HG03095 (cell line): ENCODE results near the gene TYSND1.
"Not testable (repeated sequence)": the region's sequence is repeated elsewhere in the genome, so short reads cannot be mapped to it uniquely, and the experiment has no call there.

ENCODE experiments used
- ATAC-seq: cut with Tn5 transposase; IDR thresholded peaks from one replicate; pipeline ENCODE4 v1.9.1; 2021; ENCODE audit warnings: moderate library complexity; ENCODE audit not compliant: unreplicated experiment

TYSND1 gene

DNA sequence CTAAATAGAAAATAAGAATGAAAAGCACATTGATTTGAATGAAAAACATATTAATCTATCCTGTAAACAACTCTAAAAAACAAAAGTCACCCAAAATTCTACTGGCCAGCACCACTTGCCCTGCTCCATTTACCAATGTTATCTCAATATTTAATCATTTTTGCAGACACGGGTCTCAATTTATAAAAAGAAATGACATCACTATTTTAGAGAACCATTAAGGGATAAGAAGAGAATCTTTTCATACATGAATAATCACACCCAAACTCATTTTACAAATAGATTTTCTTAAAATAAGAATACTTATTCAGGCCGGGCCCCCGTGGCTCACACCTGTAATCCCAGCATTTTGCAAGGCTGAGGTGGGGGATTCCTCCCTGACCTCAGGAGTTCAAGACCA, 19.9 kb upstream of the TYSND1 start:
- ATAC-seq = no peak

DNA sequence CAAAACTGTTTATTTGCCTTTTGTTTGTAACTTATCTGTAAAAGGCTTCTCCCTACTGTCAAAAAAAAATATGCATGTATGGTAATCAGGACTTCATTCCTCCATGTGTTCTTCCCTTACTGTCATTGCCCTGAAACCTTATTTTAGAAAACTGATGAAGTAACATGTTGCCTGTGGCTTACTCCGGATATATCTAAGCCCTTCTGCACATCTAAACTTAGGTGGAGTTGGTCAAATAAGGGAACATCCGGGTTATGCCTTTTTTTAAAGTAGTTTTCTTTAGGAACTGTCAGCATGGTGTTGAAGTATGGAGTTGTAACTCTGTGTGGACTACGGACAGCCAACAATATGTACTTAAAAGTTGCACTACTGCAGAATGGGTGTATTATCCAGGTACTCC, 17.7 kb upstream of the TYSND1 start:
- ATAC-seq = no peak

DNA sequence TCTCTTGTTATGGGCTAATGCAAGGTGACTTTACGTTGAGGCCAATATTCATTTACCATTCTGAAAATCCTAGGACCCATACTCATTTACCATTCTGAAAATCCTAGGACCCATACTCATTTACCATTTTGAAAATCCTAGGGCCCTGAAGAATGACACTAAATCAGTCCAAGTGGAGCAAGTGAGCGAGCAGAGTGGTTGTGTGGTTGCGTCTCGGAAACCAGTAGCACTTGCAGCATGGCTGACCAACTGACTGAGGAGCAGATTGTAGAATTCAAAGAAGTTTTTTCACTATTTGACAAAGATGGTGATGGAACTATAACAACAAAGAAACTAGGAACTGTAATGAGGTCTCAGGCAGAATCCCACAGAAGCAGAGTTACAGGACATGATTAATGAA, 16.9 kb upstream of the TYSND1 start:
- ATAC-seq = no peak

DNA sequence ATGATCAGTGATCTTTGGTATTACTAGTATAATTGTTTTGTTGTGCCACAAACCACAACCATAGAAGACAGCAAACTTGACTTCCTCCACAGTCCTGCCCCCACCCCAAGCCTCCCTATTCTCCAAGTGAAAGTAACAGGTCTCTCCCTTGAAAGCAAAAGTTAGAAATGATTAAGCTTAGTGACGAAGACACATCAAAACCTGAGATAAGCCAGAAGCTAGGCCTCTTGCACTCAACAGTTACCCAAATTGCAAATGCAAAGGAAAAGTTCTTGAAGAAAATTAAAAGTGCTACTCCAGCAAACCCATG, 16.3 kb upstream of the TYSND1 start:
- peak; percentile 79 for ATAC-seq

DNA sequence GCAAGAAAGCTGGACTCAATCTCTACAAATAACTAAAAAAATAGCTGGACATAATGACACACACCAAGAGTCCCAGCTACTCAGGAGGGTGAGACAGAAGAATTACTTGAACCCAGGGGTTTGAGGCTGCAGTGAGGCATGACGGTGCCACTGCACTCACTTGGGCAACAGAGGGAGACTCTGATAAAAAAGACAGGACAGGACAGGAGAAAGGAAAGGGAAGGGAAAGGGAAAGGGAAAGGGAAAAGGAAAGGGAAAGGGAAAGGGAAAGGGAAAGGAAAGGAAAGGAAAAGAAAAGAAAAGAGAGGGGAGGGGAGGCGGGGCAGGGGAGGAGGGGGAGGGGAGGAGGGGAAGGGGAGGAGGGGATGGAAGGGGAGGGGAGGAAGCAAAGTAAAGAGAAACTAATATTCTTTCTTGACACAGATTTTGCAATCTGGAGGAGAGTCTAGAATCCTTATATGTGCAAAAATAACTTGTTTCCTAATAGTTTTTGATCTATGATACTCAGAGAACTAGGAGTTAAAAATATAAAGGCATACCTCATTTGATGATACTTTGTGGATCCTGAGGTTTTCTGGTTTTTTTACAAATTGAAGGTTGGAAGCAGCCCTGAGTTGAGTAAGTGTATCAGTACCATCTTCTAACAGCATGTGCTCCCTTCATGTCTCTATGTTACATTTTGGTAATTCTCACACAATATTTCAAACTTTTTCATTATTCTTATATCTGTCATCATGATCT, 15.8 kb upstream of the TYSND1 start:
- peak; percentile 23 for ATAC-seq

DNA sequence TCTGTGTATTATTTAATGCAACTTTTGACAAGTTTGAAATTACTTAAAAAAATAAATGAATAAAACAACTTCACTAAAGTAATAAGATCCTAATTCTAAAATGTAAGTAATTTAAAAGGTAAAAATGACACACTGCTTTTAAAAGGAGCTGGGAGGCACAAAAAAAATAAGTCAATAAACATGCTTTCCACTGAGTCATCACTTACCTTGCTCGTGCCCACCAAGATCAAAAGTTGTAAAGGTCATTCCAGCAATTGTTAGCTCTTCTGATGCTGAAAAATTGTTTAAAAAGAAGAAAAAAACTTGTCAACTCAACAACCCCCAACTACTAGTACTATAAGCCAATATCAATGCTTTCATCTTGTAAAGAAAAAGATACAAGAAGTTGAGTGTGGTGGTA, 14.3 kb upstream of the TYSND1 start:
- ATAC-seq = no peak

DNA sequence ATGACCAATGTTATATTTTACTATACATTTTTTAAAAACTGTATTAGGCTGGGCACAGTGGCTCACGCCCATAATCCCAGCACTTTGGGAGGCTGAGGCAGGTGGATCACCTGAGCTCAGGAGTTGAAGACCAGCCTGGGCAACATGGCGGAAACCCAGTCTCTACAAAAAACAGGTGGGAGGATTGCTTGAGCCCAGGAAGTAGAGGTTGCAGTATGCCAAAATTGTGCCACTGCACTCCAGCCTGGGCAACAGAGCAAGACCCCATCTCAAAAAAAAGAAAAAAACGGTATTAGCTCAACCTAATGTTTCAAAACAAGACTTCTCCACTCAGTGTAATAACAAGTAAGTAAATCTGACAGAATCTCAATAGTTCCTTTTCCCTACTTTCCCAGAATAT, 12.9 kb upstream of the TYSND1 start:
- ATAC-seq = not testable (repeated sequence)

DNA sequence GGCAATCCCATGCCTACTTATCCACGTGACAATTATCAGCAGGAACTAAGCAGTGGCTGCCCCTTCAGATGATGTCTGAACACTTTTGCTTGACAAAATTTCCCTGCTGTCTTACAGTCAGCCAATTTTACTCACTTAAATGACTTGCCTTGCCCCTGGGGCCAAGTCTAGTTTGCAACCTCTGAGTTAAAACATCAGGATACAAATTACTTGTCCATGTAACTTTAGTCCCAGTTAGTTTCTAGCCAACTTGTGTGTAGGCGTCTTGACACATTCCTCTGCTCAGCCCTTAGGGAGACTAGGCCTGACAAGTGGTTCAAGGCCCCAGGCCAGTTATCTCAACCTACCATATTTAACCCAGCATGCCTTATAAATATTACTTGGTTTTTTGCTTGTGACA, 11.6 kb upstream of the TYSND1 start:
- no peak for ATAC-seq

DNA sequence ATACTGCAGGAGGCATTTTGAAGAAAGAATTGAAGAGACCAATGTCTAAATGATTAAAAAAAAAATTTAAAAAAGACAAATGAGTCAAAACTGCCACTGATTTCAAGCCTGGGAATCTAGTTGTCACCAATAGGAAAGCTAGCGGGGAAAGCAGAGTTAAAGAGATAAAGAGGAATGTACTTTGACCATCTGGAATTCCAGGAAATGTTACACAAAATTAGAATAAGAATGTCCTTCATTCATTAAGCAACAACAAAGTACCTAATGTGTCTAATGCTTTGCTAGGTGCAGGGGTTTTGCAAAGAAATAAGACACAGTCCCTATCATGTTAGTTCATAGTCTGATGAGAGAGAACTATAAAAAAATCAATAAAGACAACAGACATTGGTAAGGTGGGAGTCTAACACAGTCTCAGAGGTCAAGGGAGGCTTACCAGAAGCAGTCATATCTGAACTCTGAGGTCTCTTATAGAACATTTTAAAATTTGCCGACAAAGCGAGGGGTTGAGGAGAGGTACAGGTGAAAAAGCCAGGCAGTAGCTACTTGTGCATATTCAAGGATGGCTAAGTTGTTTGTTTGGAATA, 8.8 kb upstream of the TYSND1 start:
- no peak for ATAC-seq

DNA sequence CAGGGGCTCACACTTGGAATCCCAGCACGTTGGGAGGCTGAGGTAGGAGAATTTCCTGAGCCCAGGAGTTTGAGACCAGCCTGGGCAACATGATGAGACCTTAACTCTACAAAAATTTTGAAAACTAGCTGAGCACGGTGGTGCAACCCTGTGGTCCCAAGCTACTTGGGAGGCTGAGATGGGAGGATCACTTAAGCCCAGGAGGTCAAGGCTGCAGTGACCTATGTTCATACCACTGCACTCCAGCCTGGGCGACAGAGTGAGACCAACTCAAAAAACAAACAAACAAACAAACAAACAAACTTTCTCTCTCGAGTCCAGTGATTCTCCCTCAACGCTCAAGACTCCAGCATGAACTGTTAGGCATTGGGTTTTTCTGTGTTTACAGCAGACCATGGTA, 2.0 kb upstream of the TYSND1 start:
- ATAC-seq = no peak

DNA sequence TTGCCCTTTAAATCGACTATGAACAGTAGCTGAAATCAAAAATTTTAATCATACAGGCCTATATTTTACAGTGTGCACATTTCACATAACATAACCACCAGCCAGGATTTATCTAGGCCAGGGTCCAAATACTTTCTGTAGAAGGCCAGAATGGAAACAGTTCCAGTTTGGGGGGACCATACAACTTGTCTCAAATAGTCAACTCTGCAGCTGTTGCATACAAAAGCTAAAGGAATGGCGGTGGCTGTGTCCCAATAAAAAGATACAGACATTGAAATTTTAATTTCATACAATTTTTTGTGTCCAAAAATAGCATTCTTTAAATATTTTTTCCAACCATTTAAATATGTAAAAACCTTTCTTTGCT, 742 bp upstream of the TYSND1 start:
- ATAC-seq = no peak

DNA sequence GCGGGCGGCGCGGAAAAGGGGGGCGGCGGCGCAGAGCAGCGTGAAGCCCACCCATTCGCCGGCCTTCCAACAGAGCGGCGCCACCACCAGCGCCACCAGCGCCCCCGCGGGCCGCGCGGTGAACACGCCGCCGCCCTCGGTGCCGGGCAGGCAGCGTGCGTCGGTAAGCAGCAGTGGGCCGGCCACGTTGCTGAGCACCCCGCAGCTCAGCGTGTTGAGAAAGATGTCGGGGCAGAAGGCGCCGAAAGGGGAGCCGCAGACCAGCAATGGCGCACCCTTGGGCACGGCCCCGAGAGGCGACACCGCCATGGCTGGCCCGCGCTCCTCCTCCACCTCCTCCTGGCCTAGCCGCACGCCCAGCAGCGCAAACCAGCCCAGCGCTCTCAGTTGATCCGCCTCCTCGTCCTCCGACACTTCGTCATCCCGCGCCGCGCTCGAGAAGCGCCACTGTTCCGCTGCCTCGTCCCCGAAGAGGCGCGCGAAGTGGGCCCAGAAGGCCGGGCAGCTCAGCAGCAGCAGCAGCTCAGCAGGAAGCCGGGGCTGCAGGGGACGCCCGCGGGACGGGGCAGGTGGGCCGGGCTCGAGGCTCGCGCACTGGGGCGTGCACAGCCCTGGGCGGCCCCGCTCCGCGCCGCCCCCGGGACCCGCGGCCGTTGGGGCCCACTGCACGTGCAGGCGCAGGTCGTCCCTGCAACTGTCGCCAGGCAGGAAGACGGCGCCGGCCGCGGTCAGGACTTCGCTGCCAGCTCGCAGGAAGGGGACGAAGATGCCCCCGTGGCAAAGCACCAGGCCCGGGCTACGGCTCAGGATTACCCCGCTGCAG, 623 bp downstream of the TYSND1 start:
- ATAC-seq = peak; percentile 47

DNA sequence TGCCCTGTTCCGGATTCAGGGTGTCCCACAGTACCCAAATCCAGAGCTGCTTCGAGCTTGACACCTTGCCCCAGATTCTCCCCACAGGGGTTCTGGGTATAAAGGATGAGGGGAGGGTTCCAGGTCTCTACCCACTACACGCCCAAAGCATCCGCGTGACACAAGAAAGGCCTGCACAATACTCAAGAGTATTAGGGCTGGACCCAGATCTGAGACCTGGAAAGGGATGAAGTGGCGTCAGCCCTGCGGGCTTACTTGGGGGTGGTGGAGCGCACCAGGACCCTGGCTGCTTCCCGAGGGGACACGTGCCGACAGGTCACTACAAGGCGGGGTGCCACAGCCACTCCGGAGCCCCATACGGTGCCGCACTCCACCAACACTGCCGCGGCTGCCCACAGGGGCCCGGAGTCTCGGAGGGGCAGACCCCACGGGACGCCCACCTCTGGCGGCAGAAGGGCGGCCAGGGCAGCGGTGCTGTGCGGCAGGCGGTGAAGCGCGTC, 1.3 kb downstream of the TYSND1 start:
- ATAC-seq = peak; percentile 1

DNA sequence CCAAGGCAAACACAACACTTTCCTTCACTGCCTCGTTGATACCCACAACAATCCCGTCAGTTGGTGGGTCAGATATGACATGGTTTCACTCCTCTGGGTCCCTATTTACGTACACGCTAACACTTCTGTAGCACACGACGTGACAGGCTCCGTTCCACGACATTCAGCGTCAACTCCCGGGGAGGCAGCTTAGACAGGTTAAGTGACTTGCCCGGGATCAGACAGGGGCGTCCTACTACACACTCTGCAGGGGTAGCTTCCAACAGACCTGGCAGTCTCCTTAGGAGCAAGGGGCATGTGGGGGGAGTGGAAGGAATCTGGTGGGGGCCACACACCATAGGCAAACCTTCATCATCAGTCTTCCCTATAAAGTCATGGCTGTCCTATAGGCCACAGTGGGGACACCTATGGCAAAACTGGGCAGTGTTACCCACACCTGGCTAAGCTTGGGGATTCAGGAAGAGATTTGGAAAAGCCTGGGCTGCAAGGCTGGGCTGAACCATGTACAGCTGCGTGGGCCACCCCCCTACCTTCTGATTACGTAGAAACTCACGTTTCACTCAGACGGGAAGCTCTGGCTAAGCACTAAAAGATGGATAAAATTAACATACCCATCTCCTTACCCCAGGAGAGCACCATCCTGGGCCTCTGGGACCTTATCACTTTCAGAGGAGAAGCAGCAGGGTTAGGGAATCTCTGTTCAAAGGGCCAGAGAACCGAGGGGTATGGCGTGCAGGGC, 2.0 kb downstream of the TYSND1 start:
- ATAC-seq = no peak

DNA sequence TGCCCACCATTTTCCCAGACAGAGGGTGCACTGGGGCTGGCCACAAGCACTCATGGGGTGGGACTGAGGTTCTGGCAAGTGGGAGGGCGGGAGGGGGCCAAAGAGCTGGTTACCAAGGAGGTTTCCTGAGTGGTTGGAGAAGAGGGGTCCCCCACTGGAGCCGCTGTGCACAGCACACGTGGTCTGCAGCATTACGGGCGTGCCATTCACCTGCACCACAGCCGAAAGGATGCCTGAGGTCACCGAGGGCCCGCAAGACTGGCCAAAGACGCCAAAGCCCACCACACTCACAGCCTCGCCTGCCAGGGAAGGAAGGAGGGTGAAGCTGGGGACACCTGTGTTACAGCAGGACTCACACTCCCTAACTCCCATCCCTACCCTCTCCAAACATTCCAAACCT, 3.9 kb downstream of the TYSND1 start:
- ATAC-seq = no peak

DNA sequence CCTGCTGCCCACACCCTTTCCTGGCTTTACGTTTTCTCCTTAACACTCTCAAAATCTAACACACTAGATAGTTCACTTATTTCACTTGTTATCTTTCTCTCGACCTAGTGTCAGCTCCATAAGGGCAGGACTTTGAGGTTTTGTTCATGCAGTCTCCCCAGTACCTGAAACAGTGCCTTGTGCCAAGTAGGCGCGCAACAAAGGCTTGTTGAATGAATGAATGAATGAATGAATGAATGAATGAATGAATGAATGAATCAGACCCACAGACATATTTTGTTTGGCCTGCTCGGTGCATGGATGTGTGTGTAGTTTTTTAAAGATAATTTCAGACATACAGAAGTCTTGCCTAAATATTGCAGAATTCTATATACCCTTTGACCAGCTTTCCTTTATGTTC, 6.2 kb downstream of the TYSND1 start:
- no peak for ATAC-seq

DNA sequence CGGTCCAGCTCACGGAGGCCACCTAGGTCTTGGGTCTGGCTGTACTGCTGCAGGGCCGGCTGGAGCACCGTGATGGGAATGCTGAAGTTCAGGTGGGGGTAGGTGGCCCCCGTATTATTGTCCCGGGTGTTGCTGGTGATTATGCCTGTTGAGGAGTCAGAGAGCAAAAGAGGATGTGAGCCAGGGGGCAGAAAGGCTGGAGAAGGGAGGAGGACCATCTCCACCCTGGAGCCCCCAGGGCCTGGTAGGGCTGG, 6.6 kb downstream of the TYSND1 start:
- no peak for ATAC-seq

DNA sequence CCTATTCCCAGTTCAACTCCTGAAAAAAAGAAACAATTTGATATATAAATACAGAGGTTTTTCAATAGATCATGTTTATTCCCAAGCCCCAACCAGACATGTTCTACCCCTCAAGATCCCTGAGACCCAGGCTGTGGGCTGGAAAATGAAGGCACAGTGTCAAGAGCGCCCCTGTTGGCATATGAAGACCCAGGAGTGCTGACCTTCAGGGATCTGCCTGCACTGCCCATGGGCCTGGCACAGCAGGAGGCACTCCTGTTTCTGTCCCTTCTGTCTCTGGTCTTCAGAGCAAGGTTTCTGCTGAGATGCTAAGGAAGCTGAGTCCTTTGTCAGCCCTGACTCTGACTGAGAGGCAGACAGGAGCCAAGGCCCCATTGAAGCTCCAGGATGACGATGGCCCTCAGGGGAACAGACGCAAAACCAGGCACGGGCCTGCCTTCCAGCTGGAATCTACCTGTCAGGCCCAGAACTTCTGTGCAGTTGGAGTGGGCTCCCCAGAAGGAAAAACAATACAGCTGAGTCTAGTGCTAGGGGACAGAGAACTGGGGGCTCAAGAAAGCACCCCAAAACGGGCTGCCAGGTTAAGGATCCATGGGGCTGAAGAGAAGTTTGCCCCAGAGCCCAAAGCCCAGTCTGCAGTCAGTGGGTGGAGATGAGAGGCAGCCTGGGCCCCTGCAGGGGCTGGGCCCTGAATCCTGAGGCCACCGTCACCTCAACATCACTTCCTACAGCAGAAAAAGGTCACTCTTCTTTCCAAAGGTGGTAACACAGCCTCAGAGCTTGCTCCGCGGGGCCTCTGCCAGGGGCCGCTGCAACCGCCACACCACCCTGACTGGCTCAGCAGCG, 7.1 kb downstream of the TYSND1 start:
- no peak for ATAC-seq

DNA sequence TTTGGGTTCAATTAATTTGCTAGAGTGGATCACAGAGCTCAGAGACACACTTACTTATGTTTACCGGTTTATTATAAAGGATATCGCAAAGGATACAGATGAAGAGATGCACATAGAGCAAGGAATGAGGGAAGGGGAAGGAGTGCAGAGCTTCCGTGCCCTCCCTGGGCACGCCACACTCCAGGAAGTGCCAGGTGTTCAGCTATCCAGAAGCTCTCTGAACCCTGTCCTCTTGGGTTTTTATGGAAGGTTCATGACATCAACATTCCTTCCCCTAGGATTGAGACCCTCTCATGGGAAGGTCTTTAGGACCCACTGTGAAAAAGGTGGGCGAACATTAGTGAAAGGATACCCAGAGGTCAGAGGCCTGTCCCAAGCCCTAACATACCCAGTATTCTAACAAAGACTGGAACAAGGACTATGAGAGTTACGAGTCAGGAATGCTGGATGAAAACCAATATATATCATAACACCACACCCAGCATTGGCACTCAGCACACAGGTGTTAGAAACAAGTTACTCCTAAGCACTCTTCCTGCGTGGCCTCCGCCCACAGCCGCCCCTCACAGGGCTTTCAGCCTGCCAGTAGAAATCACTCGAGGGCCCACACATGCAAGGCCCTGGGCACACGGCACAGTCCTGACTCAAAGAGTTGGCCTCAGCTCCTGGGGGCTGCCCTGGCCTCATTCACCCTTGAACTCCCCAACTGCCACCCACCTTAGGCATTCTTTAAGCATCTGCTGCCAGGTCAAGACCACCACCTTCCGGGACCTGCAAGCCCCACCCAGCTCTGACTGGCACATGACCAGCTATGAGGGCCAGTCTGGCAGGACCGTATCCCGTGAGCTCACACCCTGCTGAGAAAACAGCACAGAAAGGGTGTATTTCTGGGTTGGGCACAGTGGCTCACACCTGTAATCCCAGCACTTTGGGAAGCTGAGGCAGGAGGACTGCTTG, 8.3 kb downstream of the TYSND1 start:
- ATAC-seq = no peak

DNA sequence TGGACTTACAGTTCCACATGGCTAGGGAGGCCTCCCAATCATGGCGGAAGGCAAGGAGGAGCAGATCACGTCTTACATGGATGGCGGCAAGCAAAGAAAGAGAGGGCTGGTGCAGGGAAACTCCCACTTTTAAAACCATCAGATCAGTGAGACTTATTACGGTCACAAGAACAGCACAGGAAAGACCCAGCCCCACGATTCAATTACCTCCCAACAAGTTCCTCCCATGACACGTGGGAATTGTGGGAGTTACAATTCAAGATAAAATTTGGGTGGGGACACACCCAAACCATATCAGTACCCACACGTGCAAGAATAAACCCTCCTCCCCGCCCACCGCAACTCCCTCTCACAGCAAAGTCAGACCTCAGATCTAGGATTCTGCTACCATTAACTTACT, 9.4 kb downstream of the TYSND1 start:
- no peak for ATAC-seq
